Panc1 (cell line): ENCODE data around the gene IRF2. TPM values are rescaled to one million over a fixed set of nuclear protein-coding genes. Genes with fewer than 3 reads are reported as not detected.

Source experiments
- ATAC-seq: fragments of 200-7000 bp; cut with Tn5 transposase; 2 replicates; pipeline ENCODE4 v1.9.1; 2020; ENCODE audit warnings: mild to moderate bottlenecking, moderate library complexity
- Bru-seq: library from RNA; stranded (reverse); fragments of 400-500 nt; gene quantifications from one replicate; lab custom pipeline; 2021; lab: Mats Ljungman, UMichigan
- BruChase-seq, 2 experiments: library from RNA; stranded (reverse); fragments of 400-500 nt; gene quantifications; one replicate each; lab custom pipeline; 2021; lab: Mats Ljungman, UMichigan
- BruUV-seq: library from RNA; stranded (reverse); fragments of 400-500 nt; replicated peaks from 2 replicates; lab custom pipeline; 2021; lab: Mats Ljungman, UMichigan
- CTCF ChIA-PET: fragments of 300-600 bp; sonication (Branson Sonifier 250); formaldehyde crosslinking; loops from one replicate; lab custom pipeline; 2022; ENCODE audit warnings: antibody characterized with exemption; lab: Charles Lee
- POLR2A ChIA-PET: fragments of 300-600 bp; sonication (Branson Sonifier 250); formaldehyde crosslinking; loops from one replicate; lab custom pipeline; 2022; ENCODE audit warnings: antibody characterized with exemption; lab: Charles Lee
- DNase-seq: peaks from one replicate; pipeline ENCODE4 v3.0.0-alpha.2; 2010; ENCODE audit warnings: low read depth, low spot score
- H3K27ac ChIP-seq: 2 replicates; pipeline ENCODE4 v1.5.1; 2011; ENCODE audit warnings: mild to moderate bottlenecking, low read length, inconsistent platforms
- H3K27me3 ChIP-seq: fragments of 200-500 bp; sonication (Bioruptor generic); 2 replicates; pipeline ENCODE4 v1.6.0; 2014; ENCODE audit warnings: low read length, inconsistent platforms; ENCODE audit not compliant: control insufficient read depth, insufficient read depth
- H3K36me3 ChIP-seq: fragments of 200-500 bp; sonication (Bioruptor generic); 2 replicates; pipeline ENCODE4 v1.5.1; 2014; ENCODE audit warnings: inconsistent platforms, mild to moderate bottlenecking, low read length, moderate library complexity; ENCODE audit not compliant: control insufficient read depth, insufficient read depth
- H3K4me1 ChIP-seq: 2 replicates; pipeline ENCODE4 v1.5.1; 2011; ENCODE audit warnings: inconsistent platforms, mild to moderate bottlenecking, low read length, moderate library complexity; ENCODE audit not compliant: control insufficient read depth, insufficient read depth
- H3K4me3 ChIP-seq, 2 experiments: 2 replicates each; pipeline ENCODE4 v1.5.1; 2011 to 2012; ENCODE audit warnings: low read depth in 2 of 2, low read length in 2 of 2, mild to moderate bottlenecking in 2 of 2, inconsistent platforms in 1 of 2, moderate library complexity in 1 of 2
- H3K9me3 ChIP-seq: fragments of 200-500 bp; sonication (Bioruptor generic); 2 replicates; pipeline ENCODE4 v1.5.1; 2014; ENCODE audit warnings: low read depth, mild to moderate bottlenecking, inconsistent platforms, low read length, moderate library complexity; ENCODE audit not compliant: control insufficient read depth, insufficient read depth
- CTCF ChIP-seq: fragments of 450-650 bp; IDR thresholded peaks from 2 replicates; pipeline ENCODE4 v1.5.1; 2017; ENCODE audit warnings: mild to moderate bottlenecking
- POLR2AphosphoS5 ChIP-seq: IDR thresholded peaks from 2 replicates; pipeline ENCODE4 v1.6.1; 2012; ENCODE audit warnings: mild to moderate bottlenecking, low read depth, low read length, moderate library complexity
- REST ChIP-seq, 2 experiments: IDR thresholded peaks; 2 replicates each; pipeline ENCODE4 v1.6.1; 2011 to 2012; ENCODE audit warnings: low read depth in 2 of 2, control low read depth in 1 of 2, low read length in 1 of 2, mild to moderate bottlenecking in 1 of 2, moderate library complexity in 1 of 2; ENCODE audit not compliant: insufficient read depth in 1 of 2
- SIN3A ChIP-seq: IDR thresholded peaks from 2 replicates; pipeline ENCODE4 v1.6.1; 2012; ENCODE audit warnings: low read depth, mild to moderate bottlenecking, low read length, moderate library complexity, borderline replicate concordance; ENCODE audit not compliant: insufficient read depth
- TCF7L2 ChIP-seq: IDR thresholded peaks from 2 replicates; pipeline ENCODE4 v1.6.1; 2011; ENCODE audit warnings: mild to moderate bottlenecking, low read depth, low read length, inconsistent platforms
- in situ Hi-C: cut with HindIII; loops from 2 replicates; pipeline ENCODE4 v1.10.0; 2016; ENCODE audit warnings: low sequenced_read_pairs, low pct_unique_long_range_greater_than_20kb
- intact Hi-C: fragments of 100-400 bp; cut with micrococcal nuclease; formaldehyde crosslinking; loops from one replicate; pipeline ENCODE4 v1.10.0; 2022; ENCODE audit not compliant: unreplicated experiment
- long read RNA-seq: library from polyadenylated mRNA; unstranded; transcript quantifications from one replicate; pipeline ENCODE4 v2.0.0, GENCODE V29; 2021; ENCODE audit not compliant: unreplicated experiment
- polyA plus RNA-seq: library from polyadenylated mRNA; unstranded; fragments of >200 nt; gene quantifications from one replicate; pipeline ENCODE4 v1.2.1, GENCODE V29; 2012; ENCODE audit warnings: missing spikeins; ENCODE audit not compliant: insufficient read length
- total RNA-seq: library from RNA; stranded (reverse); gene quantifications from one replicate; pipeline ENCODE4 v1.2.1, GENCODE V29; 2021; ENCODE audit not compliant: unreplicated experiment

IRF2 gene
- total RNA-seq (16.2 TPM), Bru-seq, nascent RNA (percentile 65 among the genes with signal in this experiment), BruChase-seq, experiment 1, labeled RNA remaining after a 2-hour chase (percentile 56 among the genes with signal in this experiment), BruChase-seq, experiment 2, labeled RNA remaining after a 6-hour chase (percentile 55 among the genes with signal in this experiment)
- 16.9 TPM for polyA plus RNA-seq
- long read RNA-seq, transcript IRF2-201 (9 exons, 2,303 nt), result major isoform, 15 of 23 reads
- long read RNA-seq, partial matches to known transcripts, result 4 of 23 reads
- long read RNA-seq, other reads (novel, unspliced or antisense), result 4 of 23 reads

- intact Hi-C loops, result loop anchor here (10.0 kb wide), 2 partner anchors 60 to 190 kb away; no protein-coding TSS in a partner anchor
- Histone ChIP-seq H3K4me3 (peak within 1 kb of the TSS; percentile 62 to 89), H3K27ac (peak within 1 kb of the TSS; percentile 92), H3K9me3 (no peaks in the 10 kb centered on the region), H3K27me3 (no peaks in the 10 kb centered on the region), H3K36me3 (no peaks in the 10 kb centered on the region), H3K4me1 (peaks cover 9% of the 10 kb centered on the region)
- peak; percentile 57; the same call in 1 of the 2 replicates for TF ChIP-seq TCF7L2
- TF ChIP-seq SIN3A, result no peak
- TF ChIP-seq CTCF, result no peak
- TF ChIP-seq REST (IDR thresholded peaks at IDR 0.05; ENCODE audit: insufficient read depth in 1 of 2, low read depth in 2 of 2, low read length in 1 of 2), result no peak
- peak; percentile 62; the same call in 1 of the 2 replicates for TF ChIP-seq POLR2AphosphoS5
- no TSS peak for BruUV-seq
- CTCF ChIA-PET, result interaction anchor here (0.6 to 0.7 kb wide), 2 partner anchors 41 to 166 kb away, joined by 4 read pairs; no protein-coding TSS in a partner anchor
- ATAC-seq (peak; percentile 85), DNase-seq (peak; percentile 61)
- POLR2A ChIA-PET, result interaction anchor here (0.6 to 0.8 kb wide), 9 partner anchors 12 to 921 kb away, joined by 3 to 8 read pairs (median 5); no protein-coding TSS in a partner anchor
- in situ Hi-C loops, result no loop called here
These were observed at the start of gene IRF2 for GRCh38 chr4:184474263-184475095. Gene IRF2 (minus strand): TSS chr4:184474550. CDS start chr4:184429064, 45,486 bp downstream.

GRCh38 chr4:184515606-184516005 is 41.3 kb upstream of the IRF2 start:
- TF ChIP-seq REST (IDR thresholded peaks at IDR 0.05; ENCODE audit: insufficient read depth in 1 of 2, low read depth in 2 of 2, low read length in 1 of 2) (no peak), SIN3A (no peak), POLR2AphosphoS5 (no peak), CTCF (no peak), TCF7L2 (no peak)
- DNase-seq, result no peak
- intact Hi-C loops (no loop called here), in situ Hi-C loops (no loop called here)
- Histone ChIP-seq H3K4me1 (peaks cover 3% of the 10 kb centered on the region; the same call in 1 of the 2 replicates), H3K27me3 (no peaks in the 10 kb centered on the region), H3K36me3 (no peaks in the 10 kb centered on the region), H3K27ac (no peak overlapping the region), H3K4me3 (no peak overlapping the region), H3K9me3 (no peaks in the 10 kb centered on the region)
- no TSS peak for BruUV-seq
- ATAC-seq, result no peak
- POLR2A ChIA-PET, result no interaction called here
- CTCF ChIA-PET, result no interaction called here
